HG03025 (cell line): ENCODE data around the gene ZNF681.
"Not testable (repeated sequence)": the region's sequence is repeated elsewhere in the genome, so short reads cannot be mapped to it uniquely, and the experiment has no call there.

Experiments used
- ATAC-seq: cut with Tn5 transposase; IDR thresholded peaks from one replicate; pipeline ENCODE4 v1.9.1; 2021; ENCODE audit warnings: mild to moderate bottlenecking, moderate library complexity; ENCODE audit not compliant: unreplicated experiment, low FRiP score

Gene ZNF681

DNA sequence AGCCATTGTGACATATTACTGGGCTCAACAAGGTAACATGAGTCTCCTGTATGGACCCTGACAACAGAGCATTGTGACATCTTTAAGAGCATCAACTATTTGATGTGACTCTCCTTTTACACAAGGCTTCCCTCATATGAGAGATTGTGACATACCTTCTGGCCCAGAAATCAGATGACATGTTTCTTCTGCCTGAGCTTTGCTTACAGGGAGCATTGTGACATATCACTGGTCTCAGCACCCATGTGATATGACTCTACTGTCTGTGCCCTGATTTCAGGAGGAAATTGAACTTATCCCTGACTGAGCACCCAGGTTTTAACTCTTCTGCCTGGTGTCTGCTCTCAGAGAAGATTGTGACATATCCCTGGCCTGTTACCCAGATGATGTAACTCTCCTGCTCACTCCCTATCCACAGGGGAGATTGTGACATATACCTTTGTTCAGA is 15.9 kb upstream of the ZNF681 start:
- no peak for ATAC-seq

DNA sequence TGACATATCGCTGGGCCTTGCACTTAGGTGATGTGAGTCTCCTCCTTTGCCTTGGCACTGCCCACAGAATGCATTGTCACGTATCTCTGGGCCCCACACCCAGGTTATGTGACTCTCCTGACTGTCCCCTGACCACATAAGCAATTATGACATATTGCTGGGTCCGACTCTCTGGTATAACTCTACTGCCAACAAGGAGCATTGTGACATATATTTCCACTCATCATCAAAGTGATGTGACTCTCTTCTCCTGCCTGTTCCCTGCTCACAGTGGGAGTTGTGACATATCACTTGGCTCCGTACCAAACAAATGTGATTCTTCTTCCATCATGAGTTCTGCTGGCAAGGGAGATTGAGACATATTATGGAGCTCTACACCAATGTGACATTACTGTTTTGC is 15.4 kb upstream of the ZNF681 start:
- ATAC-seq: no peak

DNA sequence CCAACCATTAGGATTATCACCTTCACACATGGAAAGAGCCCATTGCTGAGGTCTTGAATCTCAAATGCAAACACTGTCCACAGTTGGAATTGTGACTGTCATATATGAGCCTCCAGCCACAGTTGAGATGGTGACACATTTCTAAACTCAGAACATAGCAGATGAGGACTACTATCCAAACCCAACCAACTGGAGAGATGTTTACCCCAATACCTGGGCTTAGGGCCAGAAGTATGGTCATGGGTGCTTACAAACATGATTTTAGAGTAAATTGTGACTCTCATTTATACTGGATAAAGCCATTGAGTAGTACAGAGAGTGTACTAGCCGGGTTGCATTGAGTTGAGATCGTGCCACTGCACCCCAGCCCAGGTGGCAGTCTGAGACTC is 14.0 kb upstream of the ZNF681 start:
- ATAC-seq: no peak

DNA sequence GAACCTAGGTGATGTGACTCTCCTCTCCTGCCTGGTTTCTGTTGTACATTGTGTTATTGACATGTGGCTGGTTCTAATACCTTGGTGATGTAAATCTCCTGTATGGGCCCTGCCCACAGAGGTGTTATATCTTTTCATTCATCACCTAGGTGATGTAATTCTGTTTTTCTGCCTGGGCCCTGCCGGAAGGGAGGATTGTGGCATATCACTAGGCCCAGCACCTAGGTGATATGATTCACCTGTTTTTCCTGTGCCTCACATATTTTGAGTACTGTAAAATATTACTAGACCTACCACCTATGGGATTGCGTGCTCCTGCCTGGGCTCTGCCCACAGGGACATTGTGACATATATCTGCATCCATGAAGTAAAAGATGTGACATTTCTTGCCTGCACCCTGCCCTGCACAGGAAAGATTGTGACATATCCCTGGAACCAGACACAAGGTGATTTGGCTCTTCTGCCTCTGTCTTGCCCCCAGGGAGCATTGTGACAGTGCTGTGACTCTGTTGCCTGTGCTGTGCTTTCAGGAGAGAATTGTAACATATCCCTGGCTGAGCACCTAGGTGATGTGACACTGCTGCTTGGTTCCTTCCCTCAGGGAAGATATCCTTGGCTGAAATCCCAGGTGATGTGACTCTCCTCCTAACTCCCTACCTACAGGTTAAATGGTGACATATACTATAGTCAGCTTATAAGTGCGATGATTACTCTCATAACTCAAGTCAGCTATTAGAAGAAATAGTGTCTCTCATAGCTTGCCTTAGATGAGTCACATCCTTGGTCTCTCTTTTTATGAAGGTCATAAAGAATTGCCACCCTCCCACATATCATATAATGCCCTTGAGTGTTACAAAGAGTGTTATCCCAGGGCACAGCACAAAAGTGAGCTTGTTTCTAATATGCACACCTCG is 13.3 kb upstream of the ZNF681 start:
- ATAC-seq: no peak

DNA sequence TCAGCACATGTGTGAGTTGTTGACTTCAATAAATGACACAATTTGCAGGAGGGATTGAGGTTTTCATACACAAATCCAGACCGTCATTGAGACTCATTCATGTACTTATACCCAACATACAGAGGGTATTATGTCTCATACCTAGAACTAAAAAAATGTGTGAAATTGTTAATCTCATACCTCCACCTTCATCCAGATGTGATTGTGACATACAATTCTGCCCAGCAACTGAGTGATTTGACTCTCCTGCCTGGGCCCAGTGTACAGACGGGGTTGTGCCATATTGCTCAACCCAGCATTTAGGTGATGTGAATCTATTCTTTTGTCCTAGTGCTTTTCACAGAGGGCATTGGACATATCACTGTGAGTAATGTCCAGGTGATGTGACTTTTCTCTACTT is 12.6 kb upstream of the ZNF681 start:
- ATAC-seq: no peak

DNA sequence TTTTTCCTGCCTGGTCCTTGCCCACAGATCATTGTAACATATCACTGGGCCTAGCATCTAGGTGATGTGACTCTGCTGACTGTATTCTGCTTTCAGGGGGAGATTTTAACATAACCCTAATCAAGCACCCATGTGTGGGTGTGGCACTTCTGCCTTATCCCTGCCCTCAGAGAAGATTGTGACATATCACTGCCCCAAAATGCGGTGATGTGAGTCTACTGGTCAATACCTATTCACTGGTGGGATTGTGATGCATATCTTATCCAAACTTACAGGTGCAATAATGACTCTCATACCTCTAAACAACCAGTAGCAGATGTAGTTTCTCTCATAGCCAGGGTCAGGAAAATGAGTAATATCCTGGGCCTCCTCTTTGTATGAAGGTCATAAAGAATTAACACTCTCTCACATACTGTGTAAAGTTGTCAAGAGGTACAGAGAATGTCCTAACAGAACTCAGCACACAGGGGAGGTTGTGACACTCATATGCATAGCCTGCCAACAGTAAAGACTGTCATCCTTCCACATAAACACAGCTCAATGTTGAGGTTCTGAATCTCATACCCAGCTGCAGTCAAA is 12.1 kb upstream of the ZNF681 start:
- ATAC-seq: no peak

DNA sequence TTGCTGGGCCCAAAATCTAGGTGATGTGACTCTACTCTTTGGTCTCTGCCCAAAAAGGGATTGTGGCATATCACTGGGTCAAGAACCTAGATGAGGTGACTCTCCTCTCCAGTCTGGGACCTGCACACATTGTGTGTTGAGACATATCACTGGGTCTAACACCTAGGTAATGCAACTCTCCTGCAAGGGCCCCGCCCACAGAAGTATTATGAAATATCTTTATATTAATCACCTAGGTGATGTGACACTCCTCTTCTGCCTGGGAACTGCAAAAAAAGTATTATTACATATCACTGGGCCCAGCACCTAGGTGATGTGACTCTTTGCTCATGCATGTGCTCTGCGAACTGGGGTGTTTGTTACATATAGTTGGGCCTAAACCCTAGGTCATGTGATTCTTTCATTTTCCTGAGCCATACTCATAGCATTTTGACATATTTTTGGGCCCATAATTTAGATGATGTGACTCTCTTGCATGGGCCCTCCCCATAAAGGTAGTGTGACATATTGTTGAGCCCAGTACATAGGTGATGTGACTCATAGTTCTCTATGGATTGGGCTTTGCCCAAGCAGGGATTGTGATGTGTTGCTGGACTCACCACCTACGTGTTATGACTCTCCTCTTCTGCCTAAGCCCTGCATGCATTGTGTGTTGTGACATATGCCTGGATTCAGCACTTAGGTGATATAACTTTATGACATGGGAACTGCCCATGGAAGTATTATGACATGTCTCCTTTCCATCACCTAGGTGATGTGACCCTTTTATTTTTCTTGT is 11.2 kb upstream of the ZNF681 start:
- no peak for ATAC-seq

DNA sequence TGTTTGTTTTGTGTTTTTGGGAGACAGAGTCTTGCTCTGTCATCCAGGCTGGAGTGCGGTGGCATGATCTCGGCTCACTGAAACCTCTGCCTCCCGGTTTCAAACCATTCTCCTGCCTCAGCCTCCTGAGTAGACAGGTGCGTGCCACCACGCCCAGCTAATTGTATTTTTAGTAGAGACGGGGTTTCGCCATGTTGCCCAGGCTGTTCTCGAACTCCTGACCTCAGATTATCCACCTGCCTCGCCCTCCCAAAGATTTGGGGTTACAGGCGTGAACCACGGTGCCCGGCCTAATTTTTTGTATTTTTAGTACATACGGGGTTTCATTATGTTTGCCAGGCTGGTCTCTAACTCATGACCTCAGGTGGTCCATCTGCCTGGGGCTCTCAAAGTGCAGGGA is 8.3 kb upstream of the ZNF681 start:
- ATAC-seq: no peak

DNA sequence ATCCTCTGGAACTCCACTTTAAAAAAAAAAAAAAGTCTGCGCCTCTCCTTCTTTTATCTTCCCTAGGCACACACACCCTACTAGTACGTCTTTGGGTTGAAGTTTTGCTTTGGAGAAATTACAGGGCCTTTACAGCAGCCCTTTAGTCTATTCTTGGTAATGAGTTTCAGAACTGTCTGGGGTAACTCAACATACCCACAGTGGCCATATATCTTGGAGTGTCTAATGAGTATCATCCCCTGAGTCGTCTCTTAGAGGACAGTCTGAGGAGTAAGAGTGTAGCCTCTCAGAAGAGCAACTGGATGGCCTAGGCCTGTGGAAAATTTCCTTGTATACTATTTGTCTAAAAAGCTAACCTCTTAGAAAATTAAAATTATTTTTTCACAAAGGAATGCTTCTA is 6.1 kb upstream of the ZNF681 start:
- no peak for ATAC-seq

DNA sequence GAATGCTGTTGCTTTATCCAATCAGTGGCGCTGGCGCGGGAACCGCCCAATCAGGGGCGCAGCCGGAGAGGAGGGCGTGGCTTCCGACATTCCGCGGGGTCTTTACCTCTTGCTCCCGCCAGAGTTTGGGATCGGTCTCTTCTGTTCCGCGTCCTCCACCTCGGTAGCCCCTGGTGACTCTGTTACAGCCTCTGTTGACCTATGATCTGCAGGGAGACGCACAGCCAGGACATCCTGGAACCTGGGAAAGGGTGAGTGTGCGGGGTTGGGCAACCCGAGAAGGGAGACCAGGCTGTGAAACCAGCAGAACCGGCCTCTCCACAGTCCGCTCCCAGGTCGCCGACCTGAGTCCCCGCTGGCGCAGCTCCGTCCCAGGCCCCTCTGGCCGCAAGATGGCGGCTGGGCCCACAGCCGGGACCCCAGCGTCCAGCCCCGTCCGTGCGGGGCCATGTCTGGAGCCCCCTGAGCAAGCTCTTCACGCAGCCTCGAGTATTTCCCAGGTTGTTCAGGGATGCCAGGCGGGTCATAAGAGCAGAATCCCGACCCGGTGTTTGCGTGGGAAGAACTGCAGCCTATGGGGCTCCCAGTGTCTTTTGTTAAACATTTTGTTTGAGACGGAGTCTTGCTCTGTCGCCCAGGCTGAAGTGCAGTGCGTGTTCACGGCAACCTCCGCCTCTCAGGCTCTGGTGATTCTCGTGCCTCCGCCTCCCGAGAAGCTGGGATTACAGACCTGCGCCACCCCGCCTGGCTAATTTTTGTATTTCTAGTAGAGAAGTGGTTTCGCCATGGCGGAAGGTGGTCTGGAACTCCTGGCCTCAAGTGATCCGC is 4.4 kb upstream of the ZNF681 start:
- no peak for ATAC-seq

DNA sequence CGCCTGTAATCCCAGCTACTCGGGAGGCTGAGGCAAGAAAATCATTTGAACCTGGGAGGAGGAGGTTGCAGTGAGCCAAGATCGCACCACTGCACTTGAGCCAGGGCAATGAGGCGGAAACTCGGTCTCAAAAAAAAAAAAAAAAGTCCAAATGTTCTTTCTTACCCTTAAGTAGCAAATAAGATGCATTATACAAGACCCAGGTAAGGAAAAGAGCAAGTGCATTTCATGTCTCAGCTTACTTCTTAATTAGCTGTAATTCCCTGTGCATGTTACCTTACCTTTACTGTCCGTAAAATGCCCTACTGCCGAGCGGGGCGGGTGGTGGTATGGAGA is 3.8 kb upstream of the ZNF681 start:
- no peak for ATAC-seq

DNA sequence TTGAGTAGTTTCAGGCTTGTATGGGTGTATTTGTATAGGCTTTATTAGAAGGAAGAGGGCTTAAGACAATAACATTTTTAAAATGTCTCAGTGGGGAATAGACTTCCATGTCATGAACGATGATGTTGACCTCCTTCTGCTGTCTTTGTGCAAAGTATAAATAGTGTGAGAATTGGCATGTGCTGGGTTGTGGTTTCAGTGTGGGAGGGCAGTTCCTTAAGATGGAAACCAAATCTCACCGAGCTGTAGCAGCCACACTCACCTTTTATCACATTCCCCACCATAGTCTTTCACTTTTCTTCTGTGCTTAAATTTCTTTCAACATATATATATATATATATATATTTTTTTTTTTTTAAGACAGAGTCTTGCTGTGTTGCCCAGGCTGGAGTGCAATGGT is 1.6 kb upstream of the ZNF681 start:
- not testable (repeated sequence) for ATAC-seq

DNA sequence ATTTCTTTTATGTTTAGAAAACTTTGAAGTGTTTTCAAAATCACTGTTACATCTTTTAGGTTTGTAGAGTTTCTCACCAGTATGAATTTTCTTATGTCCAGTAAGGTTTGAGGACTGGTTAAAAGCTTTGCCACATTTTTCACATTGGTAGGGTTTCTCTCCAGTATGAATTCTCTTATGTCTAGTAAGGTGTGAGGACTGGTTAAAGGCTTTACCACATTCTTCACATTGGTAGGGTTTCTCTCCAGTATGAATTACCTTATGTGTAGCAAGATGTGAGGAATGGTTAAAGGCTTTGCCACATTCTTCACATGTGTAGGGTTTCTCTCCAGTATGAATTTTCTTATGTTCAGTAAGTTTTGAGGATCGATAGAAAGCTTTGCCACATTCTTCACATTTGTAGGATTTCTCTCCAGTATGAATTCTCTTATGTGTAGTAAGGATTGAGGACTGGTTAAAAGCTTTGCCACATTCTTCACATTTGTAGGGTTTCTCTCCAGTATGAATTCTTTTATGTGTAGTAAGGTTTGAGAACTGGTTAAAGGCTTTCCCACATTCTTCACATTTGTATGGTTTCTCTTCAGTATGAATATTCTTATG is 15.0 kb downstream of the ZNF681 start:
- ATAC-seq: not testable (repeated sequence)

DNA sequence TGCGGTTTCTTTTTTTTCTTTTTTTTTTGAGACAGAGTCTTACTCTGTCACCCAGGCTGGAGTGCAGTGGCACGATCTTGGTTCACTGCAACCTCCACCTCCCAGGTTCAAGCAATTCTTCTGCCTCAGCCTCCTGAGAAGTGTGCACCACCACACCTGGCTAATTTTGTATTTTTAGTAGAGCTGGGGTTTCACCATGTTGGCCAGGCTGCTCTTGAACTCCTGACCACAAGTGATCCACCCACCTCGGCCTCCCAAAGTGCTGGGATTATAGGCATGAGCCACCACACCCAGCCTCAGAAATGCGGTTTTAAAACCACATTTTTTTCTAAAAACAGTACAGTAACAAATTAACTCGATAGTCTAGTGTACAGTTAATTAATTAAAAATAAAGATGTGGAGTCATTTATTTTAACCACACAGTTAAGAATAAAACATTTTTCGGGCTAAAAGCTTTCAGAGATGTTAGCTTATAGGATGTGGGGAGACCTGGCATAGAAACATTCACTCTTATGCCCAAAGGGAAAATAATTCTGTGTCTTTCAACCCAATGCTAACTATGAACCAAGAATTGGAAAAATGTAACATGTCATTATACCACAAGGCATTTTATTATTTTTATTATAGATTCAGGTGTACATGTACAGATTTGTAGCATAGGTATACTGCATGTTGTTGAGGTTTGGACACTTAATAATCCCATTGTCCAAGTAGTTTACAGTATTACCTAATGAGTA is 27.8 kb downstream of the ZNF681 start:
- ATAC-seq: not testable (repeated sequence)

DNA sequence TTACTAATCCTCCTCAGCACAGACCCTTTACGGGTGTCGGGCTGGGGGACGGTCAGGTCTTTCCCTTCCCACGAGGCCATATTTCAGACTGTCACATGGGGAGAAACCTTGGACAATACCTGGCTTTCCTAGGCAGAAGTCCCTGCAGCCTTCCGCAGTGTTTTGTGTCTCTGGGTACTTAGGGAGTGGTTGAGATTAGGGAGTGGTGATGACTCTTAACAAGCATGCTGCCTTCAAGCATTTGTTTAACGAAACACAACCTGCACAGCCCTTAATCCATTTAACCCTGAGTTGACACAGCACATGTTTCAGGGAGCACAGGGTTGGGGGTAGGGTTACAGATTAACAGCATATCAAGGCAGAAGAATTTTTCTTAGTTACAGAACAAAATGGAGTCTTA is 34.5 kb downstream of the ZNF681 start:
- not testable (repeated sequence) for ATAC-seq

DNA sequence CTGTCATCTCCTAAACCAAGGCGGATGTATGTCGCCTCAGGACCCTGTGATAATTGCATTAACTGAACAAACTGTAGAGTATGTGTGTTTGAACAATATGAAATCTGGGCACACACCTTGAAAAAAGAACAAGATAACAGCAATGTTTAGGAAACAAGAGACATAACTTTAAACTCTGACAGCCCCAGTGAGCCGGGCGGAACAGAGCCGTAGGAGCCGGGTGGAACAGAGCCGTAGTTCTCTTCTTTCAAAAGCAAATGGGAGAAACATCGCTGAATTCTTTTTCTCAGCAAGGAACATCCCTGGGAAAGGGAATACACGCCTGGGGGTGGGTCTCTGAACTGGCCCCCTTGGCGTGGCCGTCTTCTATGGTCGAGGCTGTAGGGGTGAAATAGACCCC is 39.9 kb downstream of the ZNF681 start:
- no peak for ATAC-seq

DNA sequence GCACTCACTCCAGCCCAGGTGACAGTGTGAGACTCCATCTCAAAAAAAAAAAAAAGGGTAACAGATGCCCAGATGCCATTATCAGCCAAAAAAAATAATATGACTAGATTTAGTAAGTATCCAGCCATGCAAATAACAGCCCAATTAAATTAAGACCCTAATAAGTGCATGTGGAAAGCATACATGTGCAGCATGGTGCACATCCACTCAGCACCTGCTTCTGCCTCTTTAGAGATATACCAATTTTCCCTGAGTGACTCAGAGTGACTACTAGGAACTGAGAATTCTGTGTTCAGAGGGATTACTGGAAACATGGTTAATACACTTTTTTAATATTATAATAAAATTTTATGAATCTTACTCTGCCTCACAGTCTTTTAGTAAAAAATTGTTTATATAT is 41.9 kb downstream of the ZNF681 start:
- ATAC-seq: no peak

DNA sequence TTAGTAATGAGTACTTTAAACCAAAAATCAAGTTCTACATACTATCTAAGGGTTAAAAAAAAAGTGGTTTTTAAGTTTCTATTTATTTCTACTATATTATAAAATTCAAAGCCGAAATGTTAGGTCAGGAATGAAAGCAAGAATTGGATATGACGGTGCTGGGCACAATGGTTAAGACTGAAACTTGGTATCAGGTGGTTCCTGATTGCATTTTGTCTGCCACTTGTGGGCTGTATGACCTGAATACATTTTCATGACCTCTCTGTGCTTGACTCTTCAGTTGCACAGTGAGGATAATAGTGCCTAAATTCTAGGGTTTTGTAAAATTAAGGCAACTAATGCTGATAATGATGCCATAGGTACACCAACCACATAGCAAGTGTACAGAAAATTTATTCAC is 49.3 kb downstream of the ZNF681 start:
- ATAC-seq: no peak

DNA sequence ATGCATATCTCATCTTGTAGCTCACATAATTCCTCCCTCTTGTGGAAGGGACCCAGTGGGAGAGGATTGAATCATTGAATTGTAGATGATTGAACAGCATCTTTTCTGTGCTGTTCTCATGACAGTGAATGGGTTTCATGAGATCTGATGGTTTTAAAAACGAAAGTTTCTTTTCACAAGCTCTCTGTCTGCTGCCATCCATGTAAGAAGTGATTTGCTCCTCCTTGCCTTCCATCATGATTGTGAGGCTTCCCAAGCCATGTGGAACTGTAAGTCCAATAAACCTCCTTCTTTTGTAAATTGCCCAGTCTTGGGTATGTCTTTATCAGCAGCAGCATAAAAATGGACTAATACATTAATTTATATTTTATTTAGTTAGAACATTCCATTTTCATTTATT is 52.0 kb downstream of the ZNF681 start:
- no peak for ATAC-seq

DNA sequence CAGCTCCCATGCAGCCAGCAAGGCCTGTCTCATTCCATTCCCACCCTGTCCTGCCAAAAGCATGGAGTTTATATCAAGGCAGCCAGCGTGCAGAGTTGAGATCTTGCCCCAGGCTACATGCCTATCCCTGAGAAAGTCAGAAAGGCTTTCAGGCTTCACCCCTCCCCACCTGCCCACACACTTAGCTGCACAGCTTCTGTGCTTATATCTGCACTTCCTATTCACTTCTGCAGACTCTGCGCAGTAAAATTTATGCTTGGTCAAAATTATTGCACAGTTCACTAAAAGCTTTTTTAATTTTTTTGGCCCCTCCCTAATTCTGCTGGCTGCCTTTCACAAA is 59.2 kb downstream of the ZNF681 start:
- no peak for ATAC-seq
